IPS DF 6.9 (cell line): ENCODE data around the gene TOGARAM2.

Experiments used
- DNase-seq: peaks from one replicate; pipeline ENCODE4 v3.0.0-alpha.2; 2013; ENCODE audit warnings: low read depth, low spot score
- H3K27ac ChIP-seq: one replicate; pipeline ENCODE4 v1.5.1; 2013; ENCODE audit warnings: low read length, control low read depth
- H3K27me3 ChIP-seq: 2 replicates; pipeline ENCODE4 v1.6.1; 2013; ENCODE audit warnings: mild to moderate bottlenecking, low read length; ENCODE audit not compliant: control insufficient read depth, insufficient read depth
- H3K36me3 ChIP-seq: 2 replicates; pipeline ENCODE4 v1.6.1; 2013; ENCODE audit warnings: low read length; ENCODE audit not compliant: control insufficient read depth, insufficient read depth
- H3K4me1 ChIP-seq: 2 replicates; pipeline ENCODE4 v1.6.1; 2013; ENCODE audit warnings: low read length; ENCODE audit not compliant: control insufficient read depth, insufficient read depth
- H3K4me3 ChIP-seq: 2 replicates; pipeline ENCODE4 v1.5.1; 2013; ENCODE audit warnings: mild to moderate bottlenecking, low read length
- H3K9me3 ChIP-seq: 2 replicates; pipeline ENCODE4 v1.6.1; 2013; ENCODE audit warnings: low read length, inconsistent platforms; ENCODE audit not compliant: control insufficient read depth, insufficient read depth
- WGBS: extraction: QIAGEN DNeasy Blood & Tissue Kit; methylation state at CpG from one replicate; pipeline ENCODE4 v1.1.7; 2013; ENCODE audit warnings: mixed read lengths, missing lambda C conversion rate; ENCODE audit not compliant: insufficient read length, insufficient coverage; 5-methylcytosine and 5-hydroxymethylcytosine counted together

The TOGARAM2 gene

GRCh38 chr2:29053223-29053622, 72.1 kb downstream of the TOGARAM2 start:
- Histone ChIP-seq H3K9me3 (no peaks in the 10 kb centered on the region), H3K36me3 (no peaks in the 10 kb centered on the region), H3K27me3 (no peaks in the 10 kb centered on the region), H3K4me1 (peaks cover 2% of the 10 kb centered on the region; the same call in 1 of the 2 replicates), H3K27ac (no peak overlapping the region), H3K4me3 (no peak overlapping the region)
- no peak for DNase-seq
- WGBS = no CpG with 5 or more reads among the region's 7 CpGs

- Histone ChIP-seq H3K27me3 (no peaks in the 10 kb centered on the region), H3K36me3 (no peaks in the 10 kb centered on the region), H3K27ac (no peak overlapping the region), H3K9me3 (no peaks in the 10 kb centered on the region), H3K4me3 (no peak overlapping the region), H3K4me1 (peaks cover 2% of the 10 kb centered on the region; the same call in 1 of the 2 replicates)
- no peak for DNase-seq
- WGBS = no CpG with 5 or more reads among the region's 5 CpGs
Observed at GRCh38 chr2:29053670-29054400, 72.7 kb downstream of the TOGARAM2 start.

- no CpG with 5 or more reads among the region's 7 CpGs for WGBS
- no peak for DNase-seq
- H3K27me3 ChIP-seq = no peaks in the 10 kb centered on the region
- H3K36me3 ChIP-seq = no peaks in the 10 kb centered on the region
- H3K27ac ChIP-seq = no peak overlapping the region
- H3K4me3 ChIP-seq = no peak overlapping the region
- peaks cover 2% of the 10 kb centered on the region; the same call in 1 of the 2 replicates for H3K4me1 ChIP-seq
- H3K9me3 ChIP-seq = no peaks in the 10 kb centered on the region
Observed at GRCh38 chr2:29054430-29054829, 73.3 kb downstream of the TOGARAM2 start.

- H3K27me3 ChIP-seq = no peaks in the 10 kb centered on the region
- no CpG with 5 or more reads among the region's 1 CpG for whole genome bisulfite sequencing
- H3K36me3 ChIP-seq = no peaks in the 10 kb centered on the region
- H3K9me3 ChIP-seq = no peaks in the 10 kb centered on the region
- H3K27ac ChIP-seq = no peak overlapping the region
- H3K4me1 ChIP-seq = peaks cover 2% of the 10 kb centered on the region; the same call in 1 of the 2 replicates
- no peak overlapping the region for H3K4me3 ChIP-seq
- DNase-seq = no peak
Observed at GRCh38 chr2:29055601-29056000, 74.5 kb downstream of the TOGARAM2 start.

- H3K9me3 ChIP-seq = no peaks in the 10 kb centered on the region
- no CpG with 5 or more reads among the region's 5 CpGs for WGBS
- no peaks in the 10 kb centered on the region for H3K27me3 ChIP-seq
- no peaks in the 10 kb centered on the region for H3K36me3 ChIP-seq
- H3K4me3 ChIP-seq = no peak overlapping the region
- H3K4me1 ChIP-seq = peaks cover 2% of the 10 kb centered on the region; the same call in 1 of the 2 replicates
- no peak overlapping the region for H3K27ac ChIP-seq
- no peak for DNase-seq
Observed at GRCh38 chr2:29056452-29056851, 75.4 kb downstream of the TOGARAM2 start.

- DNase-seq = no peak
Observed at GRCh38 chr2:29057006-29057405, 75.9 kb downstream of the TOGARAM2 start.

GRCh38 chr2:29059624-29060023, 78.5 kb downstream of the TOGARAM2 start:
- Histone ChIP-seq H3K4me3 (no peak overlapping the region), H3K4me1 (0 out of 2 replicates have a peak, but pooled peaks cover 1% of the 10 kb centered on the region), H3K36me3 (no peaks in the 10 kb centered on the region), H3K27ac (no peak overlapping the region), H3K9me3 (no peaks in the 10 kb centered on the region), H3K27me3 (no peaks in the 10 kb centered on the region)
- WGBS = no CpG with 5 or more reads among the region's 1 CpG
- no peak for DNase-seq

More at GRCh38 chr2:29057006-29057405, 75.9 kb downstream of the TOGARAM2 start:
- no peaks in the 10 kb centered on the region for H3K27me3 ChIP-seq
- no peaks in the 10 kb centered on the region for H3K36me3 ChIP-seq
- peaks cover 2% of the 10 kb centered on the region; the same call in 1 of the 2 replicates for H3K4me1 ChIP-seq
- no peak overlapping the region for H3K4me3 ChIP-seq
- H3K9me3 ChIP-seq = no peaks in the 10 kb centered on the region
- no CpG with 5 or more reads among the region's 4 CpGs for WGBS
- H3K27ac ChIP-seq = no peak overlapping the region

GRCh38 chr2:29060441-29060840, 79.3 kb downstream of the TOGARAM2 start:
- no peak overlapping the region for H3K27ac ChIP-seq
- no peaks in the 10 kb centered on the region for H3K36me3 ChIP-seq
- H3K4me3 ChIP-seq = no peak overlapping the region
- no peak for DNase-seq
- peaks cover 3% of the 10 kb centered on the region; the same call in 1 of the 2 replicates for H3K4me1 ChIP-seq
- no peaks in the 10 kb centered on the region for H3K27me3 ChIP-seq
- WGBS = no CpG with 5 or more reads among the region's 9 CpGs
- H3K9me3 ChIP-seq = no peaks in the 10 kb centered on the region

GRCh38 chr2:29061176-29061575, 80.1 kb downstream of the TOGARAM2 start:
- no peak overlapping the region for H3K4me3 ChIP-seq
- no peaks in the 10 kb centered on the region for H3K27me3 ChIP-seq
- no CpG with 5 or more reads among the region's 6 CpGs for WGBS
- no peaks in the 10 kb centered on the region for H3K9me3 ChIP-seq
- no peak overlapping the region for H3K27ac ChIP-seq
- DNase-seq = no peak
- H3K36me3 ChIP-seq = no peaks in the 10 kb centered on the region
- peaks cover 3% of the 10 kb centered on the region; the same call in 1 of the 2 replicates for H3K4me1 ChIP-seq

GRCh38 chr2:29061616-29062015, 80.5 kb downstream of the TOGARAM2 start:
- H3K9me3 ChIP-seq = no peaks in the 10 kb centered on the region
- peaks cover 3% of the 10 kb centered on the region; the same call in 1 of the 2 replicates for H3K4me1 ChIP-seq
- no peak for DNase-seq
- no peak overlapping the region for H3K27ac ChIP-seq
- H3K36me3 ChIP-seq = no peaks in the 10 kb centered on the region
- no peaks in the 10 kb centered on the region for H3K27me3 ChIP-seq
- no CpG with 5 or more reads among the region's 3 CpGs for WGBS
- no peak overlapping the region for H3K4me3 ChIP-seq

- no CpG with 5 or more reads among the region's 10 CpGs for WGBS
- no peak for DNase-seq
- no peak overlapping the region for H3K4me3 ChIP-seq
- no peaks in the 10 kb centered on the region for H3K9me3 ChIP-seq
- no peak overlapping the region for H3K27ac ChIP-seq
- H3K36me3 ChIP-seq = no peaks in the 10 kb centered on the region
- H3K4me1 ChIP-seq = peaks cover 3% of the 10 kb centered on the region; the same call in 1 of the 2 replicates
- no peaks in the 10 kb centered on the region for H3K27me3 ChIP-seq
Observed at GRCh38 chr2:29062371-29062770, 81.3 kb downstream of the TOGARAM2 start.
